ENCODE measurements around the gene GCFC2. TPM values are rescaled to one million over a fixed set of nuclear protein-coding genes. Genes with fewer than 3 reads are reported as not detected.
"Not testable (repeated sequence)": the region's sequence is repeated elsewhere in the genome, so short reads cannot be mapped to it uniquely, and the experiment has no call there.

The GCFC2 gene
- polyA plus RNA-seq, 2 of the 4 experiments (the other 2 are of a cell fraction): 15.1 to 41.7 TPM

GRCh38 chr2:75676464-75676863 lies 34.3 kb downstream of the GCFC2 start (continued):
- TF ChIP-seq REST (IDR thresholded peaks at IDR 0.05) (no peak), E2F6 (IDR thresholded peaks at IDR 0.05; ENCODE audit: borderline replicate concordance, low read depth) (no peak), CBX8 (IDR thresholded peaks at IDR 0.05) (no peak), JUNB (IDR thresholded peaks at IDR 0.05) (no peak), HEYL (CRISPR knock-in tag; IDR thresholded peaks at IDR 0.05) (no peak), PHF8 (IDR thresholded peaks at IDR 0.05; ENCODE audit: borderline replicate concordance, low read depth) (no peak), POLR2A (IDR thresholded peaks at IDR 0.05; ENCODE audit: low read length) (no peak), PBX3 (IDR thresholded peaks at IDR 0.05) (no peak)

GRCh38 chr2:75675908-75676307 lies 34.8 kb downstream of the GCFC2 start:
- Histone ChIP-seq H3K4me1 (no peaks in the 10 kb centered on the region), H3K9me3 (no peaks in the 10 kb centered on the region), H3K4me2 (no peak overlapping the region), H3K27ac (no peak overlapping the region), H3K4me3 (no peak overlapping the region)
- ChIA-PET CTCF (interaction anchor here (1.6 to 8.7 kb wide), 2 partner anchors 38 to 210 kb away, joined by 3 to 85 read pairs; no protein-coding TSS in a partner anchor), POLR2A (no interaction called here)
- ATAC-seq (no peak), DNase-seq (ENCODE audit: low read depth in 1 of 2, low spot score in 1 of 2) (no peak), FAIRE-seq (no peak)
- peak; percentile 49 to 66; a peak in 3 of 4 replicates for TF ChIP-seq CEBPB (IDR thresholded peaks at IDR 0.05)
- TF ChIP-seq HOXB5 (CRISPR knock-in tag; IDR thresholded peaks at IDR 0.05): no peak
- 98% methylated on average over 3 of the region's 3 CpGs for WGBS (ENCODE audit: missing lambda C conversion rate)

- DNase-seq (ENCODE audit: low read depth in 1 of 2, low spot score in 1 of 2); H3K9me3 ChIP-seq; H3K4me3 ChIP-seq; H3K4me2 ChIP-seq; POLR2A ChIA-PET; FAIRE-seq; H3K27ac ChIP-seq; H3K4me1 ChIP-seq; ATAC-seq: not testable (repeated sequence)
- CTCF ChIA-PET: interaction anchor here (2.7 kb wide), 1 partner anchor 35 kb away, joined by 13 read pairs; no protein-coding TSS in a partner anchor
- 88% methylated on average over 4 of the region's 4 CpGs for WGBS (ENCODE audit: missing lambda C conversion rate)
Observed at GRCh38 chr2:75675423-75675822, 35.3 kb downstream of the GCFC2 start.

- FAIRE-seq: no peak
- no peak overlapping the region for H3K27ac ChIP-seq
- H3K4me3 ChIP-seq: no peak overlapping the region
- no peak for TF ChIP-seq EHF (CRISPR knock-in tag; IDR thresholded peaks at IDR 0.05)
- no peak for TF ChIP-seq POLR2A (IDR thresholded peaks at IDR 0.05; ENCODE audit: low read length)
- TF ChIP-seq E2F6 (IDR thresholded peaks at IDR 0.05; ENCODE audit: borderline replicate concordance, low read depth): no peak
- TF ChIP-seq HOXB13 (CRISPR knock-in tag; IDR thresholded peaks at IDR 0.05; ENCODE audit: low read depth): no peak
- TF ChIP-seq RAD21 (conservative IDR thresholded peaks at IDR 0.05 in 1 of 2, IDR thresholded peaks at IDR 0.05 in 1 of 2): no peak
- TF ChIP-seq ZC3H11A (IDR thresholded peaks at IDR 0.05): no peak
- TF ChIP-seq POLR2AphosphoS2 (conservative IDR thresholded peaks at IDR 0.05; ENCODE audit: low read length): no peak
- TF ChIP-seq PHF8 (IDR thresholded peaks at IDR 0.05; ENCODE audit: borderline replicate concordance, low read depth): no peak
- TF ChIP-seq HOXA7 (CRISPR knock-in tag; IDR thresholded peaks at IDR 0.05): no peak
- no peak for TF ChIP-seq MAZ (IDR thresholded peaks at IDR 0.05; ENCODE audit: borderline replicate concordance, low read depth, low read length)
- no peak for TF ChIP-seq ESRRA (IDR thresholded peaks at IDR 0.05; ENCODE audit: borderline replicate concordance, low read length)
- no peak for TF ChIP-seq FOXS1 (CRISPR knock-in tag; IDR thresholded peaks at IDR 0.05)
- TF ChIP-seq HOXB5 (CRISPR knock-in tag; IDR thresholded peaks at IDR 0.05): no peak
- TF ChIP-seq CBX2 (IDR thresholded peaks at IDR 0.05; ENCODE audit: borderline replicate concordance, low read depth): no peak
- no peak for TF ChIP-seq KDM5A (IDR thresholded peaks at IDR 0.05)
- TF ChIP-seq SREBF2 (IDR thresholded peaks at IDR 0.05): no peak
- no peak for TF ChIP-seq ZFP36 (IDR thresholded peaks at IDR 0.05; ENCODE audit: borderline replicate concordance, partially characterized antibody)
- no peak for TF ChIP-seq NR3C1 (IDR thresholded peaks at IDR 0.05)
- TF ChIP-seq MAFK (IDR thresholded peaks at IDR 0.05; ENCODE audit: partially characterized antibody): no peak
- TF ChIP-seq SMC3 (IDR thresholded peaks at IDR 0.05): no peak
- H3K4me2 ChIP-seq: no peak overlapping the region
- ATAC-seq: no peak; a peak in 1 of 6 replicates
- 0 out of 3 replicates have a peak, but pooled peaks cover 4% of the 10 kb centered on the region for H3K4me1 ChIP-seq
- WGBS (ENCODE audit: missing lambda C conversion rate): 88% methylated on average over 2 of the region's 2 CpGs
- H3K9me3 ChIP-seq: no peaks in the 10 kb centered on the region
- POLR2A ChIA-PET: interaction anchor here (0.6 kb wide), 1 partner anchor 760 kb away, joined by 5 read pairs; no protein-coding TSS in a partner anchor
- no peak for DNase-seq (ENCODE audit: low read depth in 1 of 2, low spot score in 1 of 2)
- CTCF ChIA-PET: interaction anchor here (1.4 to 5.7 kb wide), 2 partner anchors 9 to 13 kb away, joined by 5 to 33 read pairs; no protein-coding TSS in a partner anchor
Observed at GRCh38 chr2:75667884-75668283, 42.8 kb downstream of the GCFC2 start.

All from A549 (cell line).